ENCODE results near the gene FARSB. TPM values are rescaled to one million over a fixed set of nuclear protein-coding genes. Genes with fewer than 3 reads are reported as not detected.

Gene FARSB
- total RNA-seq, 3 donors from 2014 or later (not counting 1 experiment from before 2014, with no cell fraction given), result 8.6 to 10.7 (median 9.7) TPM

DNA sequence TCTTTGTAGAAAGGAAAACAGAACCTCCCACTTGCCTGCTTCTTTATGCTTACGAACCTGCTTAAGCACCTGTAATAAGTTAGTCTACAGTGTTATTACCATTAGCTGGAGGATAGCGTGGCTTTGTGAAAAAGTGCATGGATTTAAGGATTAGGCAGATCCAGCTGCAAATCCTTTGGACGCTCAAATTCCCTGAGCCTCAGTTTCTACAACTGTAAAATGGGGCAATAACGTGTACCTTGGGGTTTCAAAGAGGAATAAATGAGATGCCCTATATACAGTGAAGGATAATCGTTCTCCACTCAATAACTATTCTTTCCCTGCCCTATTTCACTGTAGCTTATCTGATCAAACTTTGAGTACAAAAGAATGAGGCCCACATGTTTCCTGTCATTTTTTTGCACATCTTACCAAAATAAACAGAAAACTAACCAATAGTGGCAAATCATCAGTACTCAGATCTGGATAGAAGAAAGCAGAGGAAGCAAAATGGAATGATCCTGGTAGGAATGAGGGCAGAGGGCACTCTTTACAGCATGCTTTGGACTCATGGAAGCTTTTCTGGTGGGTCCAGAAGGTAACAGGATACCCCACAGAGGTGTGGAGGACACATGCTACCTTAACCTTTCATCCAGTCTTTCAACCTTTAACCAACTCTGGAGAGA, 30.3 kb upstream of the FARSB start:
- H3K27ac Mint-ChIP-seq, result no peak overlapping the region
- intact Hi-C loops (cut with micrococcal nuclease), result no loop called here
- H3K4me1 ChIP-seq (ENCODE audit: control insufficient read depth, insufficient read depth, low read length), result no peaks in the 10 kb centered on the region

DNA sequence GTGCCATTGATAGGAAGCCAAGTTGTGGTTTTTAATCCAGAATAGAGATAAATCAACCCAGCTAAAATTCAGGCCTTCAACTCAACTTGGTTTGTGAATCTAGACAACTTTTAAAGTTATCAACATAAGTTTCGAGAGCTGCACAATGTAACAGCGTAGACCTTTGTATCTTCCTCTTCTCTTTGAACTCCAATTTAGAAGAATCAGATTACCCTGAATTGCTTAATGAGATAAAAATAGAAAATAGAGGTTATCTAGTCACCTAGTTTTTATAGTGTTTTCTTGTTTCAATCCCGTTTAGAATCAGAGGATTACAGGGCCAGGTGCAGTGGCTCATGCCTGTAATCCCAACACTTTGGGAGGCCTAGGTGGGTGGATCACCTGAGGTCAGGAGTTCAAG, 27.9 kb upstream of the FARSB start:
- intact Hi-C loops (cut with micrococcal nuclease), result no loop called here
- Histone ChIP-seq H3K4me3 (ENCODE audit: low read length) (no peak overlapping the region), H3K36me3 (ENCODE audit: control insufficient read depth, insufficient read depth, low read length) (no peaks in the 10 kb centered on the region), H3K9me3 (ENCODE audit: control insufficient read depth, insufficient read depth, low read length) (no peaks in the 10 kb centered on the region), H3K27ac (ENCODE audit: low read length) (no peak overlapping the region), H3K27me3 (ENCODE audit: control insufficient read depth, insufficient read depth, low read length) (peaks cover 2% of the 10 kb centered on the region), H3K4me1 (ENCODE audit: control insufficient read depth, insufficient read depth, low read length) (no peaks in the 10 kb centered on the region)
- Mint-ChIP-seq H3K27me3 (ENCODE audit: low read depth in 2 of 2) (peaks cover 15 to 30% of the 10 kb centered on the region in 2 donors), H3K36me3 (no peaks in the 10 kb centered on the region), H3K27ac (no peak overlapping the region), H3K9me3 (no peaks in the 10 kb centered on the region), H3K4me1 (no peaks in the 10 kb centered on the region), H3K4me3 (no peak overlapping the region)
- WGBS (ENCODE audit: insufficient coverage), result 92% methylated on average over 3 of the region's 3 CpGs
- ATAC-seq, result no peak
- DNase-seq, result no peak
- TF ChIP-seq, protein P1, sequence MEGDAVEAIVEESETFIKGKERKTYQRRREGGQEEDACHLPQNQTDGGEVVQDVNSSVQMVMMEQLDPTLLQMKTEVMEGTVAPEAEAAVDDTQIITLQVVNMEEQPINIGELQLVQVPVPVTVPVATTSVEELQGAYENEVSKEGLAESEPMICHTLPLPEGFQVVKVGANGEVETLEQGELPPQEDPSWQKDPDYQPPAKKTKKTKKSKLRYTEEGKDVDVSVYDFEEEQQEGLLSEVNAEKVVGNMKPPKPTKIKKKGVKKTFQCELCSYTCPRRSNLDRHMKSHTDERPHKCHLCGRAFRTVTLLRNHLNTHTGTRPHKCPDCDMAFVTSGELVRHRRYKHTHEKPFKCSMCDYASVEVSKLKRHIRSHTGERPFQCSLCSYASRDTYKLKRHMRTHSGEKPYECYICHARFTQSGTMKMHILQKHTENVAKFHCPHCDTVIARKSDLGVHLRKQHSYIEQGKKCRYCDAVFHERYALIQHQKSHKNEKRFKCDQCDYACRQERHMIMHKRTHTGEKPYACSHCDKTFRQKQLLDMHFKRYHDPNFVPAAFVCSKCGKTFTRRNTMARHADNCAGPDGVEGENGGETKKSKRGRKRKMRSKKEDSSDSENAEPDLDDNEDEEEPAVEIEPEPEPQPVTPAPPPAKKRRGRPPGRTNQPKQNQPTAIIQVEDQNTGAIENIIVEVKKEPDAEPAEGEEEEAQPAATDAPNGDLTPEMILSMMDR (IDR thresholded peaks at IDR 0.05), result no peak

More for the DNA sequence above, 30.3 kb upstream of the FARSB start:
- Mint-ChIP-seq H3K4me1 (peaks cover 0 to 5% of the 10 kb centered on the region in 2 donors), H3K4me3 (no peak overlapping the region), H3K27me3 (ENCODE audit: low read depth in 2 of 2) (peaks cover 6 to 15% of the 10 kb centered on the region in 2 donors), H3K36me3 (no peaks in the 10 kb centered on the region), H3K9me3 (no peaks in the 10 kb centered on the region)
- TF ChIP-seq, protein P1 (IDR thresholded peaks at IDR 0.05), result no peak
- H3K27me3 ChIP-seq (ENCODE audit: control insufficient read depth, insufficient read depth, low read length), result no peaks in the 10 kb centered on the region
- no peak overlapping the region for H3K4me3 ChIP-seq (ENCODE audit: low read length)
- H3K9me3 ChIP-seq (ENCODE audit: control insufficient read depth, insufficient read depth, low read length), result no peaks in the 10 kb centered on the region
- ATAC-seq, result no peak
- no peaks in the 10 kb centered on the region for H3K36me3 ChIP-seq (ENCODE audit: control insufficient read depth, insufficient read depth, low read length)
- H3K27ac ChIP-seq (ENCODE audit: low read length), result no peak overlapping the region
- no peak for DNase-seq
- 77% methylated on average over 3 of the region's 5 CpGs for WGBS (ENCODE audit: insufficient coverage)

DNA sequence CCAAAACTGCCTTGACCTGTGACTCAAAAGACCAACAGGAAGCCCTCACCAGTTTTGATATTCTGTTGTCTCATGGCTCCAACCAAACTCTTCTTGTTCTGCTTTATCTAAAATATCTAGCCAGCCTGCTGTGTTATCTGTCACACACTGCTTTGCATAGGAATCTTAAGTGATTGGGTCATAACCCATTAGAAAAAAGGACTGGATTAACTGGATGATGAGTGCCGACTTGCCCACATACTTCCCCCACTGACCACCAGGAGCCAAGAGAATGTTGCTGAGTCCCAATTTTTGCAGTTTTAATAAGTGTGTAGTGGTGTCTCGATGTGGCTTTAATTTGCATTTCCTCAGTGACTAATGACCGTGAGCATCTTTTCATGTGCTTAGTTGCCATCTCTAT, 22.1 kb upstream of the FARSB start:
- DNase-seq, result no peak
- Histone ChIP-seq H3K4me1 (ENCODE audit: control insufficient read depth, insufficient read depth, low read length) (no peaks in the 10 kb centered on the region), H3K27me3 (ENCODE audit: control insufficient read depth, insufficient read depth, low read length) (peaks cover 14% of the 10 kb centered on the region), H3K27ac (ENCODE audit: low read length) (no peak overlapping the region), H3K9me3 (ENCODE audit: control insufficient read depth, insufficient read depth, low read length) (no peaks in the 10 kb centered on the region), H3K36me3 (ENCODE audit: control insufficient read depth, insufficient read depth, low read length) (no peaks in the 10 kb centered on the region), H3K4me3 (ENCODE audit: low read length) (no peak overlapping the region)
- H3K4me3 Mint-ChIP-seq, result no peak overlapping the region
- H3K27ac Mint-ChIP-seq, result no peak overlapping the region
- no peaks in the 10 kb centered on the region for H3K9me3 Mint-ChIP-seq
- H3K36me3 Mint-ChIP-seq, result no peaks in the 10 kb centered on the region
- no peak for ATAC-seq
- WGBS (ENCODE audit: insufficient coverage), result 85% methylated on average over 2 of the region's 3 CpGs
- no peaks in the 10 kb centered on the region for H3K4me1 Mint-ChIP-seq
- intact Hi-C loops (cut with micrococcal nuclease), result no loop called here
- H3K27me3 Mint-ChIP-seq (ENCODE audit: low read depth in 2 of 2), result peaks cover 29 to 81% of the 10 kb centered on the region in 2 donors
- TF ChIP-seq, protein P1 (IDR thresholded peaks at IDR 0.05), result no peak

DNA sequence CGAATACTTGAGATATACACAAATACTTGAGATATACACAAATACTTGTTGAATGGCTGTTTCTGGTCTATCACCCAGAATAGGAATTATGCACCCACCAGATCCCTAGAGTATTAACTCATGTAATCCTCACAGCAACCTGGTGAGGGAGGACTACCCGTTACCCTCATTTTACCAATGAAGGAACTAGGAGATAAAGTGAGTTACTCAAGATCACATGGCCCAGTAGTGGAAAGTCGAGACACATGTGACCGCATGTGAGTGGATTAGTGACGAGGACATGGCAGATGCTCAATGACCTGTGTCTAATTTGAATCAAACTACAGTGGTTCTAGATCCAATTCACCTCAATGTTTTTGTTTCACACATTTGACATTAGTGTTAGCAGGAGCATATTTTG, 18.0 kb upstream of the FARSB start:
- DNase-seq (no peak), ATAC-seq (no peak)
- no peak overlapping the region for H3K27ac ChIP-seq (ENCODE audit: low read length)
- peaks cover 4% of the 10 kb centered on the region for H3K4me1 ChIP-seq (ENCODE audit: control insufficient read depth, insufficient read depth, low read length)
- H3K27me3 ChIP-seq (ENCODE audit: control insufficient read depth, insufficient read depth, low read length), result peaks cover 20% of the 10 kb centered on the region
- Mint-ChIP-seq H3K4me3 (no peak overlapping the region), H3K27me3 (ENCODE audit: low read depth in 2 of 2) (peaks cover 48 to 85% of the 10 kb centered on the region in 2 donors), H3K27ac (no peak overlapping the region), H3K9me3 (no peaks in the 10 kb centered on the region), H3K36me3 (no peaks in the 10 kb centered on the region), H3K4me1 (no peaks in the 10 kb centered on the region)
- TF ChIP-seq, protein P1 (IDR thresholded peaks at IDR 0.05), result no peak
- no peaks in the 10 kb centered on the region for H3K9me3 ChIP-seq (ENCODE audit: control insufficient read depth, insufficient read depth, low read length)
- 91% methylated on average over 4 of the region's 5 CpGs for WGBS (ENCODE audit: insufficient coverage)
- intact Hi-C loops (cut with micrococcal nuclease), result no loop called here
- no peak overlapping the region for H3K4me3 ChIP-seq (ENCODE audit: low read length)
- H3K36me3 ChIP-seq (ENCODE audit: control insufficient read depth, insufficient read depth, low read length), result no peaks in the 10 kb centered on the region
